ENCODE measurements around the gene PRRG2. TPM values are rescaled to one million over a fixed set of nuclear protein-coding genes. Genes with fewer than 3 reads are reported as not detected.

PRRG2 gene
- total RNA-seq (1 to 10 TPM; 6.5 to 8.9 (median 8.3) TPM), polyA plus RNA-seq (10 to 100 TPM; 11.6 to 15.9 TPM)

DNA sequence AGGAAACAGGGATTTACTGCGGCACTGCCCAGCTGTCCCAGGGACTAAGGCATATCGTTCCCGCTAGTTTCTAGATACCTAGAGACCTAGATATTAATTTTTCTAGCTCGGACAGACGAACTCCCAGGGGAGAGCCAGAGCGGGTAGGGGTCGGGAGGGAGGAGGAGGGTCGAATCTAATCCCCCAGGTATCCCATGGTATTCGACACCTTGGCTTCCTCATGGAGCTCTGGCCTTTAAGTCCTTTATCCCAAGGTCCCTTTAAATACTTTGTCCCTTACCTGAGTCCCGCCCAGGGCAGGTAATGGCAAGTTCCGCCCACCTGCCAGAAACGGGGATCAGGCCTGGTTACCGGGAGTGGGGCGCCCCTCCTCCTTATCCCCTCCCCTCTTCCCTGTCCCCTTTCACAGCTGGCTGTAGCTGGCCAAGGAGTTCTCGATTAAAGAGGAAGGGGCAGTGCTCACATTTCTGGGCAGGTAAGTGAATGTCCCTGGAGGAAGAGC, at the start of gene PRRG2:
Gene PRRG2, plus strand, starts transcription at position 310 of the 502 bp plus-strand sequence. CDS start 1,904 bp downstream, outside the sequence.
- intact Hi-C loops (cut with DNase I) = loop anchor here in 1 of 3 donors (10.0 kb wide), 1 partner anchor 94 kb away; the partner anchor contains the start of gene PRMT1
- FAIRE-seq = no peak
- DNase-seq = peak; percentile 70 to 88 (median 72)
- H3K4me3 ChIP-seq = peak within 1 kb of the TSS; percentile 47 to 71 (median 62)
- TF ChIP-seq, protein P1, sequence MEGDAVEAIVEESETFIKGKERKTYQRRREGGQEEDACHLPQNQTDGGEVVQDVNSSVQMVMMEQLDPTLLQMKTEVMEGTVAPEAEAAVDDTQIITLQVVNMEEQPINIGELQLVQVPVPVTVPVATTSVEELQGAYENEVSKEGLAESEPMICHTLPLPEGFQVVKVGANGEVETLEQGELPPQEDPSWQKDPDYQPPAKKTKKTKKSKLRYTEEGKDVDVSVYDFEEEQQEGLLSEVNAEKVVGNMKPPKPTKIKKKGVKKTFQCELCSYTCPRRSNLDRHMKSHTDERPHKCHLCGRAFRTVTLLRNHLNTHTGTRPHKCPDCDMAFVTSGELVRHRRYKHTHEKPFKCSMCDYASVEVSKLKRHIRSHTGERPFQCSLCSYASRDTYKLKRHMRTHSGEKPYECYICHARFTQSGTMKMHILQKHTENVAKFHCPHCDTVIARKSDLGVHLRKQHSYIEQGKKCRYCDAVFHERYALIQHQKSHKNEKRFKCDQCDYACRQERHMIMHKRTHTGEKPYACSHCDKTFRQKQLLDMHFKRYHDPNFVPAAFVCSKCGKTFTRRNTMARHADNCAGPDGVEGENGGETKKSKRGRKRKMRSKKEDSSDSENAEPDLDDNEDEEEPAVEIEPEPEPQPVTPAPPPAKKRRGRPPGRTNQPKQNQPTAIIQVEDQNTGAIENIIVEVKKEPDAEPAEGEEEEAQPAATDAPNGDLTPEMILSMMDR (IDR thresholded peaks at IDR 0.05) = no peak
- H3K4me1 ChIP-seq = peaks cover 9 to 12% (median 11%) of the 10 kb centered on the region in 3 donors
- no peaks in the 10 kb centered on the region for H3K27me3 ChIP-seq
- peak within 1 kb of the TSS; percentile 45 to 71 (median 60) for H3K27ac ChIP-seq
- no peaks in the 10 kb centered on the region for H3K9me3 ChIP-seq
- ATAC-seq = peak; percentile 79 to 87 (median 87)
- WGBS, 2 donors = 7 to 12% methylated on average over 14 to 15 of the region's 15 CpGs
- peaks cover 0 to 3% (median 0%) of the 10 kb centered on the region in 3 donors for H3K36me3 ChIP-seq

DNA sequence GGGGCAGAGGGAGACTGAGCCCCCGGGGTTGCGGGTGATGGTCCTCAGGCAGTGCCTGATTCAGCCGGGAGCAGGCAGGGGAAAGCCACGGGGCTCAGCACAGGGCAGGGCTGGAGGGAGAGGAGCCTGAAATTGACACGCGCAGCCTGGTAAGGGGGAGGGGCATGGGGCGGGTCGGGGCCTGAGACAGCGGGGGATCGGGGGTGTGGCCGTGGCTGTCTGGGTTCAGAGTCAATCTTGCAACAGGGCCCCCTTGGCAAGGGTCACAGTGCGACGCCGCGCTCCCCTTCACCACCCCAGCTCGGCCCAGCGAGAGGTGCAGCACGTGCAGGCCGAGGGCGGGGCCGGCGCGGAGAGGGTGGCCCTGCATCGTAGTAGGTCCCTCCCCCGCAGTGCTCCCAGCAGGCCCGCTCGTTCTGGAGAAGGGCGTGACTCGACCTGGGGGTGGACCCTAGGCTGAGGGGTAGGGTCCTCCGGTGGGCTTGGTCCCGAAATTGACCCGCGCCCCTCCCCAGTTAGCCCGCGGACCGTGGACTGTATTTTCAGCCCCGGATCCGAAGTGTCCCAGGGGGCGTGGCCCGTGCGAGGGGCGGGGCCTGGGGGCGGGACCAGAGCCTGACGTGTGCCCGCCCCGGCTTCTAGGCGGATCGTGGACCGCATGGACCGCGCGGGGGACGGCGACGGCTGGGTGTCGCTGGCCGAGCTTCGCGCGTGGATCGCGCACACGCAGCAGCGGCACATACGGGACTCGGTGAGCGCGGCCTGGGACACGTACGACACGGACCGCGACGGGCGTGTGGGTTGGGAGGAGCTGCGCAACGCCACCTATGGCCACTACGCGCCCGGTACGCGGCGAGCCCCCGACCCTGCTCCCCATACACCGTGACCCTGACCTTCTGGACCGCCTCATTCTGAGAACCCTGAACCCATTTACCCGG, 47.3 kb upstream of the PRRG2 start:
- DNase-seq (peak; percentile 68 to 94 (median 86)), FAIRE-seq (no peak), ATAC-seq (peak; percentile 93 to 97 (median 96))
- no peak overlapping the region for H3K27ac ChIP-seq
- H3K36me3 ChIP-seq = no peaks in the 10 kb centered on the region
- WGBS, 2 donors = 3% methylated on average over 81 to 87 of the region's 87 CpGs
- intact Hi-C loops (cut with DNase I) = no loop called here
- no peaks in the 10 kb centered on the region for H3K9me3 ChIP-seq
- peak overlapping the region; percentile 32 to 67 (median 37) for H3K4me3 ChIP-seq
- no peaks in the 10 kb centered on the region for H3K4me1 ChIP-seq
- TF ChIP-seq, protein P1 (IDR thresholded peaks at IDR 0.05) = peak in 3 of 4 donors; percentile 11 to 25 (median 19)
- H3K27me3 ChIP-seq = no peaks in the 10 kb centered on the region

DNA sequence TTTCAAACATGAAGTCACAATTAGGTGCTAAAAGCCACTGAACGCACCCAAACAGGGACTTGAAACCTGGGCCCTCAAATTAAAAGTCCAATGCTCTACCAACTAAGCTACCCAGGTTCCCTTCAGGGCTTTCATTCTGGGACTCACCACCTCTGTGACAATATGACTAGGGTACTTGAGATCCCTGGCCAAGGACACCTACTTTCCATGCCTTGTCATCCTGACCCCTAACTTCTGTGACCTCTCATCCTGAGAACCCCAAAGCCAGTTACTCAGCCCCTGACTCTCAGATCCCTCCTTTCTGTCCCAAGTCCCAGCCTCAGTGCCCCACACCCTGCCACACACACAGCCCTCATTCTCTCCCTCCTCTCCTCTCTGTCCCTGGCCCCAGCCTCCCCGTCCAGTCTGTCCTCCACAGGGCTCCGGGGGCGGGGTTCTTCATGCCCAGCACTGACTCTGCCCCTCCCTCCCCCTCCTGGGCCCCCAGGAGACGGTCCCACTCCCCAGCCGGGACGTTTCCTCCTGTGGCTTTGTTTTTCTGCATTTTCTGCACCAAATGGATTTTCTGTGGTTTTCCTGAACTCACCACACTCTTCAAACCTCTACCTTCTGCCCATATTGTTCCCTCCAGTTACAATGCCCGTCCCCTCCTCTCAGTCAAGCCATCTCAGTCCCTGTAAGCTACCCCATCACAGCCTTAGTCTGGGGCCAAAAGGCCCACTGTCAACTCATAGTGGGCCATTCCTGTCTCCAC, 46.3 kb upstream of the PRRG2 start:
- ATAC-seq (no peak), DNase-seq (no peak), FAIRE-seq (no peak)
- Histone ChIP-seq H3K36me3 (no peaks in the 10 kb centered on the region), H3K27ac (no peak overlapping the region), H3K27me3 (no peaks in the 10 kb centered on the region), H3K9me3 (no peaks in the 10 kb centered on the region), H3K4me1 (no peaks in the 10 kb centered on the region), H3K4me3 (peak overlapping the region in 1 of 4 donors; percentile 67)
- intact Hi-C loops (cut with DNase I) = no loop called here
- 77 to 92% methylated on average over 8 of the region's 8 CpGs for WGBS, 2 donors
- TF ChIP-seq, protein P1 (IDR thresholded peaks at IDR 0.05) = no peak

DNA sequence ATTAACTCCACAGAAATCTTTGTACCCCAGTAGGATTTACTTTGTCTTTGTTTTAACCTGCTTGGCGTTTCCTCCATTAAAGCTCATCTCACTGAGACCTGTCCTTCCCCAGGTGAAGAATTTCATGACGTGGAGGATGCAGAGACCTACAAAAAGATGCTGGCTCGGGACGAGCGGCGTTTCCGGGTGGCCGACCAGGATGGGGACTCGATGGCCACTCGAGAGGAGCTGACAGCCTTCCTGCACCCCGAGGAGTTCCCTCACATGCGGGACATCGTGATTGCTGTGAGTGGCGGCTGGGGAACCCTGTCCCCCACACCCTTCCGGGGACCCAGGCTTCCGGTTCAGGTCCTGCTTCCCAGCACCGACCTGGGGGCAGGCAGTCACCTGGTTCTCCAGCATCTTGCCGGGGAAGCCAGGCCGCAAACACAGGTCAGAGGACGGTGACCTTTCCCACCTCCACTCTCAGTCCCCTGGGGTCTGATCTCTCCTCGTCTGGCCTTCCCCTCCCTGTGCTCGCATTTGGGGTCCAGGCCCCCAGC, 44.1 kb upstream of the PRRG2 start:
- no peaks in the 10 kb centered on the region for H3K27me3 ChIP-seq
- TF ChIP-seq, protein P1 (IDR thresholded peaks at IDR 0.05) = no peak
- H3K4me1 ChIP-seq = no peaks in the 10 kb centered on the region
- H3K36me3 ChIP-seq = no peaks in the 10 kb centered on the region
- no peak for ATAC-seq
- 91 to 92% methylated on average over 22 of the region's 22 CpGs for WGBS, 2 donors
- DNase-seq = no peak
- H3K4me3 ChIP-seq = no peak overlapping the region
- H3K9me3 ChIP-seq = no peaks in the 10 kb centered on the region
- no peak for FAIRE-seq
- intact Hi-C loops (cut with DNase I) = no loop called here
- no peak overlapping the region for H3K27ac ChIP-seq

All from pancreas (tissue), 10 donors.